ENCODE data around the gene CD99.
A peak's percentile ranks its signal among the peaks of the same experiment; 100 is the strongest.

CD99 gene, protein sequence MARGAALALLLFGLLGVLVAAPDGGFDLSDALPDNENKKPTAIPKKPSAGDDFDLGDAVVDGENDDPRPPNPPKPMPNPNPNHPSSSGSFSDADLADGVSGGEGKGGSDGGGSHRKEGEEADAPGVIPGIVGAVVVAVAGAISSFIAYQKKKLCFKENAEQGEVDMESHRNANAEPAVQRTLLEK

DNA sequence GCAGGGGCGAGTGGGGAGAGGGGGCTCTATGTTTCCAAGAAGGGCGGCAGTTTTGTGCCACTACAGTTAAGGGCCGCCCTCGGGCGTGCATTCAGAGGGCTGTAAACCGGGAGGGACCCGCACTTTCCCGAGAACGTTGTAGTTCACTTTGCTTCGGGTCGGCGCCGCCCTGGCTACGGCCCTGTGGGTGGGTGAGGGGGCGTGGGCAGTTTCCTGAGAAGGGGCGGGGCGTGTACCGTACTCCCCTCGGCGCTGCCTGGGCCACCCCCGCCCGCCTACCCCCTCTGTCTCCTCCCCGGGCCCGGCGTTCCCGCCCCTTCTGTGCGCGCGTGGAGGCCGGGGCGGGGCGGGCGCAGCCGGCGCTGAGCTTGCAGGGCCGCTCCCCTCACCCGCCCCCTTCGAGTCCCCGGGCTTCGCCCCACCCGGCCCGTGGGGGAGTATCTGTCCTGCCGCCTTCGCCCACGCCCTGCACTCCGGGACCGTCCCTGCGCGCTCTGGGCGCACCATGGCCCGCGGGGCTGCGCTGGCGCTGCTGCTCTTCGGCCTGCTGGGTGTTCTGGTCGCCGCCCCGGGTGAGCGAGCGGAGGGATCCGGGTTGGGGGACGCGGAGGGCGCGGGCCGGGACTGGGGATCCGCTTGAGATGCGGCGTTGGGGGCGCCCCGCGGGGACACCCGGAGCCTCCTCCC is at the start of gene CD99:
Gene CD99, plus strand, starts transcription at position 440 of the 687 bp plus-strand sequence. Its CDS starts 66 bp downstream, at position 506.
- DNase-seq (ENCODE audit: low read depth): peak; percentile 76

DNA sequence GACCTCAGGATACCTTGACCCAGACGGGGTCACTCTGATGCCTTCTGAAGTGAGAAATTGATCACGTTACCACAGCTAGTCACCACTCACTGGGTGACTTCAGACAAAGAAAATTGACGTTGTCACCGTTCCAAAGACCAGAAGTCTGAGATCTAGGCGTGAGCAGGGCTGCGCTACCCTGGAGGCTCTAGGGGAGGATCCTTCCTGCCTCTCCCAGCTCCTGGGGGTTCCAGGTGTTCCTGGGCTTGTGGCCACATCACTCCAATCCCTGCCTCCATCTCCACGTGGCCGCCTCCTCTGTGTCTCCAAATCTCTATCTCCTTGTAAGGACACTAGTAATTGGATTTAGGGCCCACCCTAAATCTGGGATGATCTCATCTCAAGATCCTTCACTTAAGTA is 48.9 kb upstream of the CD99 start:
- DNase-seq (ENCODE audit: low read depth): no peak

DNA sequence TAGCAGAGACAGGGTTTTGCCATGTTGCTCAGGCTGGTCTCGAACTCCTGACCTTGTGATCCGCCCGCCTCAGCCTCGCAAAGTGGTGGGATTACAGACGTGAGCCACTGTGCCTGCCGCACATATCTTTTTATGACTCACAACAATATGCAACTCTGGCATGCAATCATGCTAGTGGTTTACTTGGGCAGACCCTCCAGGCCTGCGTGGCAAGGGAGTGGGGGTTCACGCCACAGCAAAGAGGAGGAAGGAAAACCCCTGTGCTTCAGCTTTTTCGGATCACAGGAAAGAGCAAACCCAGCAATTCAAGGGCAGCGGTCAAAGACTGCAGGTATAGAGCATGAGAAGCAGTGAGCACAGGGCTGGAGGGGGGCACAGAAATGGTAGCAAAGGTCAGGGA is 48.3 kb upstream of the CD99 start:
- DNase-seq (ENCODE audit: low read depth): no peak

DNA sequence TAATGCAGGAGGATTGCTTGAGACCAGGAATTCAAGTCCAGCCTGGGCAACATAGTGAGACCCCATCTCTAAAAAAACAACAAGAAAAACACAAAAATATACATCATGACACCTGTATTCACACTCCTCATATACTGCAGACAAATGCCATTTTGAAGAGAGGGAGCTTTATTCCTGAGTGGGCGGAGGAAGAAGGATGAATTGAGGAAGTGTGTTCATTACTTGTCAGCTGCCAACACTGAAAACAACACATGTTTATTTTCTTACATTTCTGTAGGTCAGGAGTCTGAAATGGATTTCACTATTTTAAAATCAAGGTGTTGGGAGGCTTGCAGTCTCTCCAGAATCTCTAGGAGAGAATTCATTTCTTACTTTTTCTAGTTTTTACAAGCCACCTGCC is 47.2 kb upstream of the CD99 start:
- DNase-seq (ENCODE audit: low read depth): no peak

DNA sequence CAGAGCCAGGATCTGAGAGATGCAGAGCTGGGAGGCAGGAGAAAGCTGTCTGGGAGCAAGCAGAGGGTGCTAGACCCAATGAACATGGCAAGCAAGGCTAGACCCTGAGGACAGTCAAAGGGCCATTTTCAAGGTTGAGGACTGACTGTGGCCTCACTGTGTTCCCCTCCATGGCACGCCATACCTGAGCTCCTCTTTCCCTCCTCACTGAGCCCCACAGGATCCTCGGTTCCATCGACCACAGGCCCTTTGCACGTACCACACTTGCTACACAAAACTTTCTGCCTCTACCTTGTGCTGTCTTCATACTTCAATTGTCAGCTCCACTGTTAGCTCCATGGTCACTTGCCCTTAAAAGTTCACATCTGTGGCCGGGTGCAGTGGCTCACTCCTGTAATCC is 45.5 kb upstream of the CD99 start:
- DNase-seq (ENCODE audit: low read depth): no peak

DNA sequence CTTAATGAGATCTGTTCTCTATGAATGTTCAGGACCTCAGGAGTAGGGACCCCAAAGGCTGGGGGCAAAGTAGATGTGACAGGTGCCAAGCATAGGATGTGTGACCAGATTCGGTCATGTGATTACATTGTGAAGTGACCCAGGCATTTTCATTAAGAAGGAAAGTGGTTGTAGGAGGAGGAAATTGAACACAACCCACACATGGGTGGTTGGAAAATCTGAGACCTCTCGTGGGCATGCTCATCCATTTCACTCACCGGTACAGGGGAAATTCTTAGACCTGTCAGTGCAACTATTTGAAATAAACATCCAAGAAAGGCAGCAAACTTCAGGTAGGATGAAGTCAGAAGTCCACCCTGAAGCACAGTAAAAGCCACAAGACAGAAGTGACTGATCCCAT is 43.5 kb upstream of the CD99 start:
- DNase-seq (ENCODE audit: low read depth): no peak

DNA sequence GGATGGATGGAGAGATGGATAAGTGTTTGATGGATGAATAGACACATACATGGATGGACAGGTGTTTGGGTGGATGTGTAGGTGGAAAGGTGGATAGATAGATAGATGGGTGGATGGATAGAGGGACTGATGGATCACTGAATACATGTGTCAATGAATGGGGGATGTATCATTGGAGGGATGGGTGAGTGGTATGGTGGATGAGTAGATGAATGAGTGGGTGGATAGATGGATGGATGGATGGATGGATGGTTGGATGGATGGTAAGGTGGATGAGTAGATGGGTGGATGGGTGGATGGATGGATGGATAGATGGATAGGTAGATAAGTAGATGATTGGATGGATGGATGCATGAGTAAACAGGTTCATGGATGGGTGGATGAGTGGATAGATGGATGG is 41.1 kb upstream of the CD99 start:
- no peak for DNase-seq (ENCODE audit: low read depth)

DNA sequence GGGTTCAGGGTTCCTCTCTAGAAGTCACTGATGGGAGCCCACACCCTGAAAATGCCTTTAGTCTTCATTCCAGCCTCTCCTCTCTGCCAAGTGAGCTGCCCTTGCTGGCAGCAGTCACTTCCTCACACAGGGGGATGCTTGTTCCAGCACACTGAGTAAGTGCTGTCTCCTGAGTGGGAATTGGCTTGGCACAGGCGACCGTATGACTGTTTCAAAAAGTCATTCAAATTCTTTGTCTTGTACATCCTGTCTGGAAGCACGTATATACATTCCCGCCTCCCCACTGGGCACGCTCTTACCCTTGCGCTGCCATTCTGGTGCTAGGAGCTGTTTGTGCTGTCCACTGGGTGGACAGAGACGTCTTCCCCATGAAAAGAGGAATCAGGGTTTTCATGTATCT is 40.2 kb upstream of the CD99 start:
- no peak for DNase-seq (ENCODE audit: low read depth)

DNA sequence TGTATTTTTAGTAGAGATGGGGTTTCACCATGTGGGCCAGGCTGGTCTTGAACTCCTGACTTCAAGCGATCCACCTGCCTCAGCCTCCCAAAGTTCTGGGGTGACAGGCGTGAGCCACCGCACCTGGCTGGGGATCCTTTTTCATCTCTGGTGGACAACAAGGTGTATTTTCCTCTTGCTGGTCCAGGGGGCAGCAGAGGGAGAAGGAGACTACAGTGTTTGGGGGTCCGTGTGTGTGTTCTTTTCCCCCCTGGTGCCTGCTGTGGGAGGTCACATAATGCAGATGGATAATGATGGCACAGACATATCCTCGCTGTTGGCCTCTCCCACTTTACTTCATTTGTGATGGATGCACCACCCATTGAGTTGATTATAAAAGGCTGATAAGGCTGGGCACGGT is 39.0 kb upstream of the CD99 start:
- no peak for DNase-seq (ENCODE audit: low read depth)

DNA sequence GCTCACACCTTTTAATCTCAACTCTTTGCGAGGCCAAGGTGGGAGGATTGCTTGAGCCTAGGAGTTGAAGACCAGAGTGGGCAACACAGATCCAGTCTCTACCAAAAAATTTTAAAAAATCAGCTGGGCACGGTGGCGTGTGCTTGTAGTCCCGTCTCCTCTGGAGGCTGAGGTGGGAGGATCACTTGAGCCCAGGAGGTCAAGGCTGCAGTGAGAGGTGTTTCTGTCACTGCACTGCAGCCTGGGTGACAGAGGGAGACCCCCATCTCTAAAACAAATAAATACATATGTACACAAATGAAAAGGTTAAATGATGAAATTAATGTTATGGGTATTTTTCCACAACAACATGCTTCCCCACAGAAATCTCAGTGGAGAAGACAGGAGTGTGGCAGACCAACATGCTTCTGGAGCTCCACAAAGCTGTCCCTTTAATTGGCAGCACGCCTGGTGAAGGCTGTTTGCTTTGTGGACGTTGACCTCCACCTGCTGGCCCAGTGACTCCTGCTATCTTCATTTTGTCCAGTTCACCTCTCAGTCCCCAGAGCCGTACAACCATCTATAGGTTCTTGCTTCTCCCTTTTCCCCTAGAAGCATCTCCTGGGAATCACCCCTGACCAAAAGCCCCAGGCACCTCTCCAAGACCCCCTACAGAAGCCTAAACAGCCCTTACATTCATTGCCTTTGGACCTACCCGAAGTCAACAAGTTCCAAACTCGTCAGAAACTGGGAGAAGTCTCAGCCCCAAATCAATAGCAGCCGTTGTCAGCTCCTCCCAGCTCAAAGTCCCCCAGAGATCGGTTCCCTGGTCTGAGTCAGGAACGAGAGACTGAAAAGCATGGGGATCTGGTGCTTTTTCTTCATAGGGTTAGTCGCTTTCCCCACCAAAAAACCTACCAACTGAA is 36.4 kb upstream of the CD99 start:
- DNase-seq (ENCODE audit: low read depth): no peak

DNA sequence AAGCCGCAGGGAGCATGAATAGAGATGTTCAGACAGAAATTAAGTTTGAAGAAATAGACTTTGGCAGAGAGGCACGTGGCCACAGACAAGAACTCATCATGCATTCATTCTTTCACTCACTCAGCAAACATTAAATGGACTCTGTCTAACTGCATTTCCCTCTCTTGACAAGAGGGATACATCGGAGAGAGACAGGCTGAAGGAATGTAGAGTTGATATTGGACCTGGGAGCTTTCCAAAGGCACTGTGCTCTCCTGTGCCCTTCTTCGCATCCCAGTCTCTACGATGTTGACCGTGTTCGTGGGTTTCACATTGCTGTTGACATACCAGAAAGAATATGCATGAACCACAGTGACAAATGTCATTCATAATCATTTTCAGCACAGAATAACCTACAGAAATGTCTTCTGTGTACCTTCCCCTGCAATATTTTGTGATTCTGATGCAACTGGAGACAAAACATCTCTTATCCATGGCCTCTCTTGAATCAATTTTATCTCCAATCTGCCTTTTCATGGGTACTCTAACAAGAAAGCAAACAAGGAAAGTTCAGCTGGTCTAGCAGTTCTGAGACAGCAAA is 34.7 kb upstream of the CD99 start:
- DNase-seq (ENCODE audit: low read depth): no peak

DNA sequence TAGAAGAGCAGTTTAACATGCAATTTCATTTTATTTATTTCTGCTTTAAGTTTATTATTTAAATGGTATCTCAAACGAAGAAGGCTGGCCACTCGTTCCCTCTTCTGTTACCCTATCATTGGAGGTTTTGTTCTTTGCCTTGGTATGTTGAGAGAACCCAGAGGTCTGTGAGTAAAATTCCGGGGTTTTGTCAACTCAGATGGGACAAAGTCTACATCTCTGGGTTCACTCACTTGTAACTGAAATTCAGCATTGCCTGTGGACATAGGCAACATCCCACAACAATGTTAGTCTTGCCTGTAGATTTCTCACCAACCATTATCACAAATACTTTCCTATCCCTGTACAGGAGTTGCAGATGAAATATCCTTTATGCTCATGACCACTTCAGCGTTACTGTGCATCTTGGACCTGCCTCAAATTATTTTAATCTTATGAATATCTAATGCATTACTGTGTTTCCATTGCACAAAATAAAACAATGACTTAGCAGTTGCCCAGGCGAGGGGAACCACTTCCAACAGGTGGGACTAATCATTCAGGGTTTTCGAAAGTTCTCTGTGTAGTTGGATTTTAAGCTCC is 33.5 kb upstream of the CD99 start:
- no peak for DNase-seq (ENCODE audit: low read depth)

DNA sequence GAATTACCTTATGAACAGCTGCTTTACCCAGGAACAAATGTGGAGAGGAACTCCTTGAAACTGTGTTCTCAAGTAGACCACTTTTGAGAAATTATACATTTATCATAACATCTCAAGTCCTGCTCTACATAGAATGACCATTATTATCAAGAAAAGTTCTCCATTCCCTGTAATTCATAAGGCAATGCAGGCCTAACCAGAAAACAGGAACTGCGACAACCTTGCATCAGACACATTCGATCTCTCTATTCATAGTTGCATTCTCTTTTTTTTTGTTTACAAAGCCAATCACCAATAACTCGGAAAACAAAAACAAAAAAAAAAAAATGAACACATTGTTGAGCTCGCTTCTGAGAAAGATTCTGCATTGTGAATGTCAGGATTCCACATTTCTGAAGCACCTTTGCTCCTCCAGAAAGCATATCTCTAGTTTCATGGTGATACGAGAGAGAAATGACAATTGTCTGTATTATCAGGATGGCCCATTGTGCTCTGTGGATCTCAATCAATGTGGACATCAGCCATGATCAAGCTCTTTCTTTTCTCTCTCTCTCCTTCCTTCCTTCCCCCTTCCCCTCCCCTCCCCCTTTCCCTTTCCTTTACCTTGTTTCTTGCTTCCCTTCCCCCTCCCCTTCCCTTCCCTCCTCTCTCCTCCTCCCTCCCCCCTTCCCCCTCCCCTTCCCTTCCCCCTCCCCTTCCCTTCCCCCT is 32.4 kb upstream of the CD99 start:
- DNase-seq (ENCODE audit: low read depth): no peak

DNA sequence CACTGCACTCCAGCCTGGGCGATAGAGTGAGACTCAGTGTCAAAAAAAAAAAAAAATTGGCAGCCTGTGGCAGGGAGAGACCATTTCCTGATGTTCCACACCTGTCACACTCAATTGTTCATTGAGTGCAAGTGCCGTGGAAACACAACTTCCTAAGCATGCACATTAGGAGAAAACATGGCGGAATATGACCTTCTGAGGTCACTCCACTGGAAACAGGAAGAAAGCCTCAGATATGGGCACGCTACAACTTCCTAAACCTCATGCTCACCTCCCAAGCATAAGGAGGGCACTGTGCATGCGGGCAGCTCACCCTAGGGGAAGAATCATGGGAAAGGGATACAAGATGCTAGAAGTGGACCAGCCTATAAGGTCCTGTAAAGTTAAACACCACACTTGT is 28.5 kb upstream of the CD99 start:
- DNase-seq (ENCODE audit: low read depth): no peak

DNA sequence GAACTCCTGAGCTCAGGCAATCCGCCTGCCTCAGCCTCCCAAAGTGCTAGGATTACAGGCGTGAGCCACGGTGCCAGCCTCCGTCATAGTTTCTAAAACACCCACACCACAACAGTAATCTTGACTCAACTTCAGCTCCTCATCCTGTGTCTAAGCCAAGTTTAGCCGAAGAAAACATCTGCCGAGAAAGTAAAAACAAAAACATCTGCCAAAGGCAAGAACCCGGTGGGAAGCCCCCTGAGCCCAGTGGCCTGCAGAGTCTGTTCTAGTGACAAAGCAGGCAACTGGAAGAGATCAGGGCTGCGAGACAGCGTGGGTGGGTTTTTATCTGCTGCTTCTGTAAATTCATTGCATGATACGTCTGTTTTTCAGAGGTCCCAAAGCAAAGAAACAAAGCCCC is 26.6 kb upstream of the CD99 start:
- DNase-seq (ENCODE audit: low read depth): no peak

DNA sequence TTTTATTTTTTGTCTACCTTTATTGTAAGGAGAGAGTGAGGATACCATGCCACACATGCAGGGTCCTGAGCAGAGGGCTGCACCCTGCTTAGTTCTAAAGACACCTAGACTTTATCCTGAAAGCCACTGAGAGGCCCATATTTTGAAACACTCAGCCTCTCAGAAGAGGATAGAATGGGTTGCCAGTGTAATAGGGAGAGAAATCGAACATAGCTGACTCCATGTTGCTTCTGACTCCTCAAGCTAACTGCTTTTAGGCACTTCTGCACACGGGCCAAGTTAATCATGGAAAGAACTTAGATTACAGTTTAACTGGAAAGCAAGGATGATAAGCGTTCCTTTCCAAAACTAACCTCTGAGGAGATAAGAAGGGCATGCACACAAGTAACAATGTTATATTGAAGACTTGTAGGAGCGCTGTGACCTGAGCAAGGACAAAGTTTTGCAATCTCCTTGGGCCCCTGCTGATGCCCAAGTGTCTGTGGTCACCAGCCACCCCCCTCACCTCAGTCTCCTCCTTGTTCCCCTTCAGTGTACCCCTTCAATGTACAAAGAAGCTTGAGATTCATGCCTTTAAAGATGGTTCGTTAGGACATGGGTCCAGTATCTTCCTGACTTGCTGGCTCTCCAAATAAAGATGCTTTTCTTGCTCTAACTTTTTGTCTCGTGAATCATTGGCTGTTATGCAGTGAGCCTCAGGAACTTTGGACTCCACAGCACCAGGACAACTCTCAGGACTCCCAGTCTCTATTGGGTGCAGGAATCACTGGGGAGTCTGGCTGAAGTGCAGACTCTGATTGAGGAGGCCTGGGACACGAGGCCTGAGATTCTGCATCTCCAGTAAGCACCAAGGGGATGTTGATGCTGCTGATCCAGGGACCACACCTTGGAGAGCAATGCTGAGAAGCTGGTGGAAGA is 25.4 kb upstream of the CD99 start:
- no peak for DNase-seq (ENCODE audit: low read depth)

DNA sequence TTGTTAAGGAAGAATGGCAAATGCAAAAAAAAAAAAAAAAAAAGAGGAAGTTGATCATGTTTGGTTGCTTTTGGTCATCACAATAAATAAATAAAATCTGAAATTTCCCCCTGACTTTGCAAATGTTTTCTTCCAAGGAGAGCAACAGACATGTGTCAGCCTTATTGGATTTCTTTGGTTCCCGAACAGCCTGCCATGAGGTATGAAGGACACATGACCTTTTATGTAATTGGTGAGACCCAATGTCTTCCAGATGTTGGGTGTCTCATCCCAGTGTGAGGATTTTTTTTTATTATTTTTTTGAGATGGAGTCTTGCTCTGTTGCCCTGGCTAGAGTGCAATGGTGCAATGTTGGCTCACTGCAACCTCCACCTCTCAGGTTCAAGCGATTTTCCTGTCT is 24.6 kb upstream of the CD99 start:
- DNase-seq (ENCODE audit: low read depth): no peak

DNA sequence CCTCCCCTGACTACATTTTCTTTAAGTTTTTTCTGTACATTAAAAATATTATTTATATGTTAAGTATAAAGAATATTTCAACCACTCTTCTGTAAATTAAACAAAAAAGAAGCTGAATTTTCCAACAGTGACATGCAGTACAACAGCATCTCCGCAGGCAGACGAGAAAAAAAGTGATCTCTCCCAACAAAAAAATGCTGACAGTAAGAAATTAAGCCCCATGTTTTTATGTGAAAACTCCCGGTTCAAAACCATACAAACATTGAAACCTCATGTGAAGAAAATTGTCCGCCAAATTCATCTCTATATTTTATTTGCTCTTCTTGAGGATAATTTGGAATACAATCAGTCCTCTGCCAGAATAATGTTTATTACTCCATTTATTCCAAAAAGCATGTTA is 20.1 kb upstream of the CD99 start:
- DNase-seq (ENCODE audit: low read depth): no peak

DNA sequence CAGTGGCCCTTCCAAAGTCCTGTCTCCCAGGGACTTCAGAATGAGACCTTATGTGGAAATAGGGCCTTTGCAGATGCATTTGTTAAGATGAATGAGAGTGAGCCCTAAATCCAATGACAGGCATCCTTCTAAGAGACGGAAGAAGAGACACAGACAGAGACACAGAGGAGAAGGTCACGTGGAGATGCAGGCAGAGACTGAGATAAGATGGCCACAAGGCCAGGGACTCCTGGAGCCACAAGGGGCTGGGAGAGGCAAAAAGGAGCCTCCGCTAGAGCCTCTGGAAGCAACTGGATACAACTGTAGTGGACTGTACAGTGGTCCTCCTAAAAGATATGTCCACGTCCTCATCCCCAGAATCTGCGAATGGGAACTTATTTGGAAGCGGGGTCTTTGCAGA is 19.0 kb upstream of the CD99 start:
- DNase-seq (ENCODE audit: low read depth): no peak

DNA sequence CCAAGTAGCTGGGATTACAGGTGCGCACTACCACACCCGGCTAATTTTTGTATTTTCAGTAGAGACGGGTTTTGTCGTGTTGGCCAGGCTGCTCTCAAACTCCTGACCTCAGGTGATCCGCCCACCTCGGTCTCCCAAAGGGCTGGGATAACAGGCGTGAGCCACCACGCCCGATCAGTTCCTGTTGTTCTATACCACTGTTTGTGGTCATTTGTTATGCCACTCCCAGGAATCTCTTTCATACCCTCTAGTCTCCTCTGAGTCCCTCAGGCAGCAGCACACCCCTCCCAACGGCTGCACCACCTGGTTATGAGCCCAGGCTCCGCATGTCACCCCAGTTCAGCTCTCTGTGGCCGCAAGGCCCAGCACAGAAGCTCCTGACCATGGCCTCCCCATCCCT is 17.5 kb upstream of the CD99 start:
- DNase-seq (ENCODE audit: low read depth): no peak
